ENCODE data around the gene ZNF214. TPM values are rescaled to one million over a fixed set of nuclear protein-coding genes. Genes with fewer than 3 reads are reported as not detected.

The ZNF214 gene
- total RNA-seq: 0.76 and 0.98 TPM in 2 replicates

DNA sequence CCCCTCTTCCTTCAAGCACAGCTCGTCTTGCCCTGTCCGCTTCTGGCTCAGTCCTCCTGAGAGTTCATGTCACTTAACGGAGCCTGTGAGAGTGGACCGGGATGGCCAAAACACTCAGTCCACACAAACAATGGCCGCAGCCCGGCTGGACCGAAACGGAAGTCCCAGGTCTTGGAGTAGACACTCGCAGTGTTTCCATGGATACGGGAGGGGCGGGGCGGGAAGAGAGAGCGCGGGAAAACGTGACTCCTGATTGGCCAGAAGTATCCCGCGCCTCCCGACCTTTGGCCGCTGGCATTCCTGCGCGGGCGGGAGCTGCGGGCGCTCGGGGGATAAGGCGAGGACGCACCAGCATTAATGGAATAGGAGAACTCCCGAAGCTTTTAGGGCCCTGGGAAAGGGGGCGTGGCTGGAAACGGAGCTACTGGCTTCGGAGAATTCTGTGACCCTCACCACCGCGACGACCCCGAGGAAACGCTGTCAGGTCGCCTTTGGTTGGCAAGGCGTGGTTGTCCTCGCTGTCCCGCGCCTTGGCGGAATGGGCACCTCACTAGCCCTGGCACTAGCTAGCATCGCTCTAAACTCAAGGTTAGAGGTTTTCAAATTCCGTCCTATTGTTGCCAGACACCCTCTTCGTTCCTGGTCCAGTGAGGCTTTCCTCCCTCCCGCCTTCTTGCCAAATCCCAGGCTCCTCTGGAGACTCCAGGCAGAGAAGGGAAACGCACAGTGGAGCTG is at the start of gene ZNF214, which contains the start of gene NLRP14:
ZNF214 (minus strand) TSS at position 164 of the 735 bp plus-strand sequence. CDS start 17,511 bp downstream, outside the sequence.
NLRP14 (plus strand) TSS at position 297 of the 735 bp plus-strand sequence. CDS start 18,108 bp downstream, outside the sequence.

Other genes starting within 250 kb of the ZNF214 start
- gene OR2AG2, start 248.4 kb downstream of the ZNF214 start, total RNA-seq: 0.29 and 0.33 TPM in 2 replicates
- under 0.01 TPM in 1 of 2 replicates, not detected in the other for gene OR2AG1, start 237.3 kb downstream of the ZNF214 start, total RNA-seq
- gene OR6A2, start 220.7 kb downstream of the ZNF214 start, total RNA-seq: 0.33 and 0.38 TPM in 2 replicates
- gene OR10A5, start 174.7 kb downstream of the ZNF214 start, total RNA-seq: not detected in 2 replicates
- not detected in 2 replicates for gene OR10A2, start 157.3 kb downstream of the ZNF214 start, total RNA-seq
- not detected in 2 replicates for gene OR10A4, start 143.7 kb downstream of the ZNF214 start, total RNA-seq
- 0.48 TPM in 1 of 2 replicates, not detected in the other for gene OR2D2, start 127.8 kb downstream of the ZNF214 start, total RNA-seq
- not detected in 2 replicates for gene OR2D3, start 99.3 kb downstream of the ZNF214 start, total RNA-seq
- gene ZNF215, start 93.9 kb downstream of the ZNF214 start, total RNA-seq: 2.3 and 4.1 TPM in 2 replicates
- gene NLRP14, start 133 bp upstream of the ZNF214 start, total RNA-seq: 0.10 and 0.65 TPM in 2 replicates
- 0.33 TPM in 1 of 2 replicates, not detected in the other for gene RBMXL2, start 68.7 kb upstream of the ZNF214 start, total RNA-seq
- 1.1 and 2.6 TPM in 2 replicates for gene SYT9, start 231.6 kb upstream of the ZNF214 start, total RNA-seq

Data from vein endothelial cell (primary cell).